Activated T-helper 2 cell treated with anti-CD3 and anti-CD28 coated beads, Interferon-gamma antibody, Interleukin-2, Interleukin-4, amounts not matched to agents 10 μg/mL and 5 μg/mL and 100 μg/mL, durations not matched to agents 14 hours and 24 hours and 36 hours (primary cell): Measurements from ENCODE around the gene PIK3CB. TPM values are rescaled to one million over a fixed set of nuclear protein-coding genes. Genes with fewer than 3 reads are reported as not detected.

Experiments used
- DNase-seq: peaks from one replicate; pipeline ENCODE4 v3.0.0; 2021; ENCODE audit warnings: low spot score
- H3K27ac Mint-ChIP-seq: one replicate; pipeline ENCODE4 v1.8.0; 2021; ENCODE audit warnings: mixed read lengths
- H3K27me3 Mint-ChIP-seq: one replicate; pipeline ENCODE4 v1.8.0; 2021; ENCODE audit warnings: low read depth, mixed read lengths
- H3K36me3 Mint-ChIP-seq: one replicate; pipeline ENCODE4 v1.8.0; 2021; ENCODE audit warnings: low read depth, mixed read lengths
- H3K4me1 Mint-ChIP-seq: one replicate; pipeline ENCODE4 v1.8.0; 2021; ENCODE audit warnings: low read depth, mixed read lengths
- H3K4me3 Mint-ChIP-seq: one replicate; pipeline ENCODE4 v1.8.0; 2021; ENCODE audit warnings: low read depth, mild to moderate bottlenecking, moderate library complexity, mixed read lengths
- H3K9me3 Mint-ChIP-seq: one replicate; pipeline ENCODE4 v1.8.0; 2021; ENCODE audit warnings: mixed read lengths
- intact Hi-C: fragments of 100-400 bp; cut with micrococcal nuclease; formaldehyde crosslinking; loops from one replicate; pipeline ENCODE4 v1.15.1; 2023
- total RNA-seq: library from RNA; stranded (reverse); gene quantifications from 2 replicates; pipeline ENCODE4 v1.2.3, GENCODE V29; 2022

Gene PIK3CB
- total RNA-seq, 1 donor from 2014 or later, result 19.2 TPM

- intact Hi-C loops, result no loop called here
- Mint-ChIP-seq H3K4me3 (no peak overlapping the region), H3K4me1 (no peaks in the 10 kb centered on the region), H3K27me3 (no peaks in the 10 kb centered on the region), H3K27ac (no peak overlapping the region), H3K36me3 (peaks cover 41% of the 10 kb centered on the region), H3K9me3 (peaks cover 16% of the 10 kb centered on the region)
- DNase-seq, result no peak
These were observed 155.8 kb downstream of the PIK3CB start for GRCh38 chr3:138678874-138679392.

- peaks cover 47% of the 10 kb centered on the region for H3K36me3 Mint-ChIP-seq
- H3K4me1 Mint-ChIP-seq, result no peaks in the 10 kb centered on the region
- peaks cover 16% of the 10 kb centered on the region for H3K9me3 Mint-ChIP-seq
- H3K27ac Mint-ChIP-seq, result no peak overlapping the region
- DNase-seq, result no peak
- intact Hi-C loops, result no loop called here
- no peaks in the 10 kb centered on the region for H3K27me3 Mint-ChIP-seq
- no peak overlapping the region for H3K4me3 Mint-ChIP-seq
These were observed 156.6 kb downstream of the PIK3CB start for GRCh38 chr3:138678086-138678485.

GRCh38 chr3:138675393-138675792, 159.3 kb downstream of the PIK3CB start:
- no peaks in the 10 kb centered on the region for H3K27me3 Mint-ChIP-seq
- peaks cover 16% of the 10 kb centered on the region for H3K9me3 Mint-ChIP-seq
- DNase-seq, result no peak
- H3K4me3 Mint-ChIP-seq, result no peak overlapping the region
- no peak overlapping the region for H3K27ac Mint-ChIP-seq
- H3K36me3 Mint-ChIP-seq, result peaks cover 46% of the 10 kb centered on the region
- intact Hi-C loops, result no loop called here
- H3K4me1 Mint-ChIP-seq, result peaks cover 2% of the 10 kb centered on the region

GRCh38 chr3:138673641-138674530, 160.8 kb downstream of the PIK3CB start:
- H3K9me3 Mint-ChIP-seq, result peaks cover 16% of the 10 kb centered on the region
- H3K36me3 Mint-ChIP-seq, result peaks cover 46% of the 10 kb centered on the region
- H3K4me1 Mint-ChIP-seq, result peaks cover 2% of the 10 kb centered on the region
- DNase-seq, result no peak
- H3K27me3 Mint-ChIP-seq, result no peaks in the 10 kb centered on the region
- H3K4me3 Mint-ChIP-seq, result no peak overlapping the region
- intact Hi-C loops, result no loop called here
- H3K27ac Mint-ChIP-seq, result no peak overlapping the region

GRCh38 chr3:138670407-138670806, 164.3 kb downstream of the PIK3CB start:
- peaks cover 24% of the 10 kb centered on the region for H3K36me3 Mint-ChIP-seq
- peaks cover 8% of the 10 kb centered on the region for H3K9me3 Mint-ChIP-seq
- no peak overlapping the region for H3K4me3 Mint-ChIP-seq
- DNase-seq, result no peak
- peaks cover 2% of the 10 kb centered on the region for H3K4me1 Mint-ChIP-seq
- intact Hi-C loops, result no loop called here
- H3K27me3 Mint-ChIP-seq, result no peaks in the 10 kb centered on the region
- no peak overlapping the region for H3K27ac Mint-ChIP-seq

- no peak overlapping the region for H3K27ac Mint-ChIP-seq
- intact Hi-C loops, result no loop called here
- DNase-seq, result no peak
- H3K9me3 Mint-ChIP-seq, result no peaks in the 10 kb centered on the region
- H3K36me3 Mint-ChIP-seq, result peaks cover 22% of the 10 kb centered on the region
- peaks cover 2% of the 10 kb centered on the region for H3K4me1 Mint-ChIP-seq
- H3K27me3 Mint-ChIP-seq, result no peaks in the 10 kb centered on the region
- no peak overlapping the region for H3K4me3 Mint-ChIP-seq
These were observed 166.6 kb downstream of the PIK3CB start for GRCh38 chr3:138668107-138668506.

GRCh38 chr3:138657508-138657907, 177.2 kb downstream of the PIK3CB start:
- H3K36me3 Mint-ChIP-seq, result peaks cover 30% of the 10 kb centered on the region
- intact Hi-C loops, result no loop called here
- H3K4me1 Mint-ChIP-seq, result no peaks in the 10 kb centered on the region
- H3K9me3 Mint-ChIP-seq, result no peaks in the 10 kb centered on the region
- no peak overlapping the region for H3K4me3 Mint-ChIP-seq
- no peaks in the 10 kb centered on the region for H3K27me3 Mint-ChIP-seq
- H3K27ac Mint-ChIP-seq, result no peak overlapping the region
- no peak for DNase-seq

GRCh38 chr3:138653567-138653966, 181.2 kb downstream of the PIK3CB start:
- Mint-ChIP-seq H3K4me1 (no peaks in the 10 kb centered on the region), H3K27ac (no peak overlapping the region), H3K27me3 (no peaks in the 10 kb centered on the region), H3K36me3 (peaks cover 50% of the 10 kb centered on the region), H3K4me3 (no peak overlapping the region), H3K9me3 (peaks cover 6% of the 10 kb centered on the region)
- no peak for DNase-seq
- intact Hi-C loops, result no loop called here

- H3K9me3 Mint-ChIP-seq, result peaks cover 41% of the 10 kb centered on the region
- no peaks in the 10 kb centered on the region for H3K4me1 Mint-ChIP-seq
- no peak overlapping the region for H3K4me3 Mint-ChIP-seq
- peaks cover 41% of the 10 kb centered on the region for H3K36me3 Mint-ChIP-seq
- H3K27me3 Mint-ChIP-seq, result no peaks in the 10 kb centered on the region
- no peak for DNase-seq
- intact Hi-C loops, result no loop called here
- no peak overlapping the region for H3K27ac Mint-ChIP-seq
These were observed 185.6 kb downstream of the PIK3CB start for GRCh38 chr3:138649134-138649533.

- DNase-seq, result no peak
- Mint-ChIP-seq H3K27me3 (no peaks in the 10 kb centered on the region), H3K36me3 (peaks cover 35% of the 10 kb centered on the region), H3K4me3 (no peak overlapping the region), H3K4me1 (no peaks in the 10 kb centered on the region), H3K9me3 (peaks cover 52% of the 10 kb centered on the region), H3K27ac (no peak overlapping the region)
- intact Hi-C loops, result no loop called here
These were observed 188.2 kb downstream of the PIK3CB start for GRCh38 chr3:138646513-138646912.

GRCh38 chr3:138646008-138646407, 188.7 kb downstream of the PIK3CB start:
- Mint-ChIP-seq H3K9me3 (peaks cover 52% of the 10 kb centered on the region), H3K27ac (no peak overlapping the region), H3K27me3 (no peaks in the 10 kb centered on the region), H3K4me1 (no peaks in the 10 kb centered on the region), H3K36me3 (peaks cover 30% of the 10 kb centered on the region), H3K4me3 (no peak overlapping the region)
- no peak for DNase-seq
- intact Hi-C loops, result no loop called here

- H3K9me3 Mint-ChIP-seq, result peaks cover 42% of the 10 kb centered on the region
- intact Hi-C loops, result no loop called here
These were observed 191.8 kb downstream of the PIK3CB start for GRCh38 chr3:138642927-138643253.

GRCh38 chr3:138642226-138642926, 192.4 kb downstream of the PIK3CB start:
- Mint-ChIP-seq H3K9me3 (peaks cover 39% of the 10 kb centered on the region), H3K27me3 (no peaks in the 10 kb centered on the region), H3K4me3 (no peak overlapping the region), H3K36me3 (peaks cover 4% of the 10 kb centered on the region), H3K4me1 (no peaks in the 10 kb centered on the region), H3K27ac (no peak overlapping the region)
- intact Hi-C loops, result no loop called here
- DNase-seq, result no peak

More at GRCh38 chr3:138642927-138643253, 191.8 kb downstream of the PIK3CB start:
- DNase-seq, result no peak
- no peak overlapping the region for H3K4me3 Mint-ChIP-seq
- peaks cover 8% of the 10 kb centered on the region for H3K36me3 Mint-ChIP-seq
- H3K27ac Mint-ChIP-seq, result no peak overlapping the region
- no peaks in the 10 kb centered on the region for H3K4me1 Mint-ChIP-seq
- no peaks in the 10 kb centered on the region for H3K27me3 Mint-ChIP-seq
